Breast epithelium (tissue), 3 donors: ENCODE data around the gene MYBPHL.

Source experiments
- POLR2A ChIP-seq: fragments of 450-650 bp; IDR thresholded peaks from one replicate; pipeline ENCODE4 v1.6.1; 2016; ENCODE audit warnings: antibody characterized with exemption, mild to moderate bottlenecking, moderate library complexity
- POLR2AphosphoS5 ChIP-seq, 3 donors: sonication (generic); formaldehyde crosslinking; IDR thresholded peaks; one replicate each; pipeline ENCODE4 v1.6.1; 2017; ENCODE audit warnings: antibody characterized with exemption in 3 of 3
- TF ChIP-seq, protein P1 (sequence below), 3 donors: fragments of 450-650 bp; IDR thresholded peaks; one replicate each; pipeline ENCODE4 v1.5.1; 2016 to 2017; ENCODE audit warnings: antibody characterized with exemption in 3 of 3, mild to moderate bottlenecking in 3 of 3, moderate library complexity in 3 of 3

DNA sequence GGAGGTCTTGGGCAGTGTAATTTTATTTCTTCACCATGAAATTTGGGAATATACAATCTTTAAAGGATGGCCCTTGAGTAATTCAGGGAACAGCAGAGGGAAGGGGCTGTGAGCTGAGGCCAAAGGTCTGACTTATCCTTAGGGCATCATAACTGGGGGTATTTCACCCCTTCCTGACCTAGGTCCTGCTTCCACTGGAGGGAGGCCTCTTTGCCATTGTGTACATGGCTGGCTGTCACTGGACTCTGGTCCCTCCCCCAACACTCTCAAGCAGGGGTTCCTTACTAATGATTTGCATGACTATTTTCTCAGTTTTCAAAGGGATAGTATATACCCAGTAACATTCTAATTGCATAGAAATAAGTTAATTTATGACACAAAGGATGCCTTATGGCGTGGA, 16.7 kb downstream of the MYBPHL start:
- no peak for TF ChIP-seq POLR2AphosphoS5 (IDR thresholded peaks at IDR 0.05)
- TF ChIP-seq, protein P1, sequence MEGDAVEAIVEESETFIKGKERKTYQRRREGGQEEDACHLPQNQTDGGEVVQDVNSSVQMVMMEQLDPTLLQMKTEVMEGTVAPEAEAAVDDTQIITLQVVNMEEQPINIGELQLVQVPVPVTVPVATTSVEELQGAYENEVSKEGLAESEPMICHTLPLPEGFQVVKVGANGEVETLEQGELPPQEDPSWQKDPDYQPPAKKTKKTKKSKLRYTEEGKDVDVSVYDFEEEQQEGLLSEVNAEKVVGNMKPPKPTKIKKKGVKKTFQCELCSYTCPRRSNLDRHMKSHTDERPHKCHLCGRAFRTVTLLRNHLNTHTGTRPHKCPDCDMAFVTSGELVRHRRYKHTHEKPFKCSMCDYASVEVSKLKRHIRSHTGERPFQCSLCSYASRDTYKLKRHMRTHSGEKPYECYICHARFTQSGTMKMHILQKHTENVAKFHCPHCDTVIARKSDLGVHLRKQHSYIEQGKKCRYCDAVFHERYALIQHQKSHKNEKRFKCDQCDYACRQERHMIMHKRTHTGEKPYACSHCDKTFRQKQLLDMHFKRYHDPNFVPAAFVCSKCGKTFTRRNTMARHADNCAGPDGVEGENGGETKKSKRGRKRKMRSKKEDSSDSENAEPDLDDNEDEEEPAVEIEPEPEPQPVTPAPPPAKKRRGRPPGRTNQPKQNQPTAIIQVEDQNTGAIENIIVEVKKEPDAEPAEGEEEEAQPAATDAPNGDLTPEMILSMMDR (IDR thresholded peaks at IDR 0.05): no peak
- TF ChIP-seq POLR2A: no peak
